Tibial nerve (tissue), 4 donors: Measurements from ENCODE around the gene SH3BP2. TPM values are rescaled to one million over a fixed set of nuclear protein-coding genes. Genes with fewer than 3 reads are reported as not detected.

Experiments
- DNase-seq, 2 donors: peaks; one replicate each; pipeline ENCODE4 v3.0.0-alpha.2; 2019; ENCODE audit warnings: low spot score in 2 of 2
- H3K27ac ChIP-seq, 4 donors: fragments of 200-600 bp; sonication (generic) in 3 of 4; one replicate each; pipeline ENCODE4 v1.5.1; 2017 to 2019; ENCODE audit warnings: mild to moderate bottlenecking in 1 of 4
- H3K27me3 ChIP-seq, 2 donors: fragments of 200-600 bp; sonication (generic) in 1 of 2; one replicate each; pipeline versions ENCODE4 v1.5.1 to v1.6.0; 2017 to 2019
- H3K36me3 ChIP-seq, 3 donors: fragments of 200-600 bp; sonication (generic); one replicate each; pipeline ENCODE4 v1.5.1; 2018 to 2019
- H3K4me1 ChIP-seq, 4 donors: fragments of 200-600 bp; sonication (generic) in 3 of 4; one replicate each; pipeline ENCODE4 v1.5.1; 2017 to 2019
- H3K4me3 ChIP-seq, 4 donors: fragments of 200-600 bp; sonication (generic) in 3 of 4; one replicate each; pipeline ENCODE4 v1.5.1; 2017 to 2019; ENCODE audit warnings: mild to moderate bottlenecking in 1 of 4, moderate library complexity in 1 of 4
- H3K9me3 ChIP-seq, 4 donors: fragments of 200-600 bp; sonication (generic) in 3 of 4; one replicate each; pipeline ENCODE4 v1.5.1; 2017 to 2019
- EP300 ChIP-seq, 2 donors: sonication (generic); formaldehyde crosslinking; IDR thresholded peaks; one replicate each; pipeline ENCODE4 v1.6.1; 2017; ENCODE audit warnings: antibody characterized with exemption in 2 of 2, mild to moderate bottlenecking in 1 of 2
- POLR2A ChIP-seq, 2 donors: fragments of 450-650 bp; IDR thresholded peaks; one replicate each; pipeline ENCODE4 v1.6.1; 2017; ENCODE audit warnings: antibody characterized with exemption in 2 of 2, mild to moderate bottlenecking in 2 of 2, moderate library complexity in 2 of 2
- WGBS, 2 donors: methylation state at CpG; one replicate each; pipeline ENCODE4 v1.1.5; 2018; 5-methylcytosine and 5-hydroxymethylcytosine counted together
- total RNA-seq, 4 donors: library from RNA; depleted of rRNA; stranded (reverse); fragments of >200 nt; gene quantifications; one replicate each; pipeline ENCODE4 v1.1.0, GENCODE V29; 2016
- TF ChIP-seq, protein P1 (sequence below), 5 experiments: fragments of 200-600 bp in 3 of 5; fragments of 450-650 bp in 2 of 5; sonication (generic) in 3 of 5; IDR thresholded peaks; one replicate each; pipeline ENCODE4 v1.5.1; 2016 to 2019; ENCODE audit warnings: antibody characterized with exemption in 5 of 5, mild to moderate bottlenecking in 3 of 5, moderate library complexity in 2 of 5

Gene SH3BP2
- total RNA-seq, 4 donors from 2014 or later: 70.5 to 161 (median 77.8) TPM

GRCh38 chr4:2869659-2870058, 76.8 kb downstream of the SH3BP2 start:
- Histone ChIP-seq H3K4me3 (no peak overlapping the region), H3K36me3 (no peaks in the 10 kb centered on the region), H3K4me1 (peaks cover 0 to 97% (median 70%) of the 10 kb centered on the region in 4 donors), H3K27me3 (no peaks in the 10 kb centered on the region), H3K9me3 (no peaks in the 10 kb centered on the region), H3K27ac (peak overlapping the region in 3 of 4 donors; percentile 38 to 81 (median 71))
- TF ChIP-seq, protein P1, sequence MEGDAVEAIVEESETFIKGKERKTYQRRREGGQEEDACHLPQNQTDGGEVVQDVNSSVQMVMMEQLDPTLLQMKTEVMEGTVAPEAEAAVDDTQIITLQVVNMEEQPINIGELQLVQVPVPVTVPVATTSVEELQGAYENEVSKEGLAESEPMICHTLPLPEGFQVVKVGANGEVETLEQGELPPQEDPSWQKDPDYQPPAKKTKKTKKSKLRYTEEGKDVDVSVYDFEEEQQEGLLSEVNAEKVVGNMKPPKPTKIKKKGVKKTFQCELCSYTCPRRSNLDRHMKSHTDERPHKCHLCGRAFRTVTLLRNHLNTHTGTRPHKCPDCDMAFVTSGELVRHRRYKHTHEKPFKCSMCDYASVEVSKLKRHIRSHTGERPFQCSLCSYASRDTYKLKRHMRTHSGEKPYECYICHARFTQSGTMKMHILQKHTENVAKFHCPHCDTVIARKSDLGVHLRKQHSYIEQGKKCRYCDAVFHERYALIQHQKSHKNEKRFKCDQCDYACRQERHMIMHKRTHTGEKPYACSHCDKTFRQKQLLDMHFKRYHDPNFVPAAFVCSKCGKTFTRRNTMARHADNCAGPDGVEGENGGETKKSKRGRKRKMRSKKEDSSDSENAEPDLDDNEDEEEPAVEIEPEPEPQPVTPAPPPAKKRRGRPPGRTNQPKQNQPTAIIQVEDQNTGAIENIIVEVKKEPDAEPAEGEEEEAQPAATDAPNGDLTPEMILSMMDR (IDR thresholded peaks at IDR 0.05): no peak
- 52 to 53% methylated on average over 6 of the region's 6 CpGs for WGBS, 2 donors
- DNase-seq: no peak

DNA sequence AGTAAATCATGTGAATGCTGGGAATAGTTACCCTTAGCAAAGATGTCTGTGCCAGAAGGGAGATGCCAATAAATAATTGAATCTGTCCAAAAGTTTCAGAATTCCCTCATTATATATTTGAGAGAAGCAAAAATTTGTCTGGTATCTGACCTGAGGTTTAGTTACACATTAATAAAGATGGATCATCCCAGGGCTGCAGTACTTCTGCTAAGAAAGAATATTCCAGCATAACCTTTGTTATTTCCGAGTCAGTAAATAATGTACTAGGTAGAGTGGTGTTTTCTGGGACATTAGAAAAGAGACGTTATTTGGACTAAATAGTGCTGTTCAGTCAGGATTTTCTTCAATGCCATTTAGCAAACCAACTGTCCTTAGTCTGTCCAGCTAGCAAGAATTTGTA, 77.2 kb downstream of the SH3BP2 start:
- TF ChIP-seq EP300 (IDR thresholded peaks at IDR 0.05) (no peak), POLR2A (IDR thresholded peaks at IDR 0.05) (no peak)
- TF ChIP-seq, protein P1 (IDR thresholded peaks at IDR 0.05): no peak
- Histone ChIP-seq H3K27me3 (no peaks in the 10 kb centered on the region), H3K36me3 (no peaks in the 10 kb centered on the region), H3K4me3 (no peak overlapping the region), H3K27ac (peak overlapping the region in 3 of 4 donors; percentile 38 to 81 (median 71)), H3K9me3 (no peaks in the 10 kb centered on the region), H3K4me1 (peaks cover 0 to 97% (median 70%) of the 10 kb centered on the region in 4 donors)
- 30 to 32% methylated on average over 2 of the region's 2 CpGs for WGBS, 2 donors
- no peak for DNase-seq

DNA sequence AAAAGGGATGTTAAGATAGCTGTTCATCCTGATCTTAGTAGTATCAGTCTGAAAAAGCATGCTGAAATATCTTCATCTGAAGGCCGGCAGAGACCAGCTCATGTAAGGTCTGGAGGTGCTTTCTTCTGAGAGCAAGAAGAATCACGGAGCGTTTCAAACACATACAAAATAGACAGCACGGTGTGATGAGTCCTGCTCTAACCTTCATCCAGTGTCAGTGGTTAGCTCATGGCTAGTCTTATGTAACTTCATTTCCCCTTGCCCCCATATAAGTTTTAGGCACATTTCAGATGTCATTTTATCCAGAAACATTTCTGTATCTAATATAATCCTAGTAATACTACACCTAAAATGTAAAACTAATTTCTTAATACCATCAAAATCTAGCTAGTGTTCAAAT, 78.6 kb downstream of the SH3BP2 start:
- Histone ChIP-seq H3K36me3 (peaks cover 0 to 7% (median 0%) of the 10 kb centered on the region in 3 donors), H3K27ac (peak overlapping the region in 1 of 4 donors; percentile 81), H3K4me1 (peaks cover 0 to 96% (median 67%) of the 10 kb centered on the region in 4 donors), H3K9me3 (no peaks in the 10 kb centered on the region), H3K27me3 (no peaks in the 10 kb centered on the region), H3K4me3 (no peak overlapping the region)
- 73 to 80% methylated on average over 4 of the region's 4 CpGs for WGBS, 2 donors
- DNase-seq: no peak
- TF ChIP-seq EP300 (IDR thresholded peaks at IDR 0.05) (no peak), POLR2A (IDR thresholded peaks at IDR 0.05) (no peak)
- TF ChIP-seq, protein P1 (IDR thresholded peaks at IDR 0.05): no peak

DNA sequence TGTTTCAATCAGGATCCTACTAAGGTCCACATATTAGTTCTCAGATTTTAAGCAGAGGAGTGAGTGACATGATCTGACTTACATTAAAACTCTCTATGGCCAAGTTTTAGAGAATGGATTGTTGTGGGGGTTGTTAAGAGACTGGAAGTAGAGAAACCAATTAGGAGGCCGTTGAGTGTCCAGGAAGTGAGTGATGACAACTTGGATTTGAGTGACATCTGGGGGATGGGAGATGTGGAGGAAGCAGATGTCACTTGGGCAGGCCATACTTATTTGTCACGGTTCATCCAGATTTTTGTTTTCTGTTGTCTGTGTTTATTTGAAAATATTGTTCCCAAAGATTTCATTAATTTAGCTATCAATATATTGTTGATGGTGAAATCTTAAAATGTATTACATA, 79.0 kb downstream of the SH3BP2 start:
- 27 to 37% methylated on average over 2 of the region's 2 CpGs for WGBS, 2 donors
- H3K4me1 ChIP-seq: peaks cover 0 to 95% (median 66%) of the 10 kb centered on the region in 4 donors
- no peak overlapping the region for H3K4me3 ChIP-seq
- H3K9me3 ChIP-seq: no peaks in the 10 kb centered on the region
- H3K36me3 ChIP-seq: peaks cover 0 to 11% (median 0%) of the 10 kb centered on the region in 3 donors
- no peak for DNase-seq
- no peaks in the 10 kb centered on the region for H3K27me3 ChIP-seq
- peak overlapping the region in 1 of 4 donors; percentile 81 for H3K27ac ChIP-seq
- TF ChIP-seq POLR2A (IDR thresholded peaks at IDR 0.05): no peak
- TF ChIP-seq, protein P1 (IDR thresholded peaks at IDR 0.05): no peak
- no peak for TF ChIP-seq EP300 (IDR thresholded peaks at IDR 0.05)

GRCh38 chr4:2873329-2873728, 80.4 kb downstream of the SH3BP2 start:
- H3K27ac ChIP-seq: peak overlapping the region in 3 of 4 donors; percentile 29 to 81 (median 56)
- H3K4me1 ChIP-seq: peaks cover 0 to 95% (median 59%) of the 10 kb centered on the region in 4 donors
- WGBS, 2 donors: 67 to 75% methylated on average over 1 of the region's 1 CpG
- H3K9me3 ChIP-seq: no peaks in the 10 kb centered on the region
- peaks cover 0 to 22% (median 0%) of the 10 kb centered on the region in 3 donors for H3K36me3 ChIP-seq
- no peak for DNase-seq
- TF ChIP-seq POLR2A (IDR thresholded peaks at IDR 0.05) (no peak), EP300 (IDR thresholded peaks at IDR 0.05) (no peak)
- TF ChIP-seq, protein P1 (IDR thresholded peaks at IDR 0.05): no peak
- H3K27me3 ChIP-seq: no peaks in the 10 kb centered on the region
- H3K4me3 ChIP-seq: no peak overlapping the region
